Measurements from ENCODE around the gene ITGA11.

ITGA11 gene

DNA sequence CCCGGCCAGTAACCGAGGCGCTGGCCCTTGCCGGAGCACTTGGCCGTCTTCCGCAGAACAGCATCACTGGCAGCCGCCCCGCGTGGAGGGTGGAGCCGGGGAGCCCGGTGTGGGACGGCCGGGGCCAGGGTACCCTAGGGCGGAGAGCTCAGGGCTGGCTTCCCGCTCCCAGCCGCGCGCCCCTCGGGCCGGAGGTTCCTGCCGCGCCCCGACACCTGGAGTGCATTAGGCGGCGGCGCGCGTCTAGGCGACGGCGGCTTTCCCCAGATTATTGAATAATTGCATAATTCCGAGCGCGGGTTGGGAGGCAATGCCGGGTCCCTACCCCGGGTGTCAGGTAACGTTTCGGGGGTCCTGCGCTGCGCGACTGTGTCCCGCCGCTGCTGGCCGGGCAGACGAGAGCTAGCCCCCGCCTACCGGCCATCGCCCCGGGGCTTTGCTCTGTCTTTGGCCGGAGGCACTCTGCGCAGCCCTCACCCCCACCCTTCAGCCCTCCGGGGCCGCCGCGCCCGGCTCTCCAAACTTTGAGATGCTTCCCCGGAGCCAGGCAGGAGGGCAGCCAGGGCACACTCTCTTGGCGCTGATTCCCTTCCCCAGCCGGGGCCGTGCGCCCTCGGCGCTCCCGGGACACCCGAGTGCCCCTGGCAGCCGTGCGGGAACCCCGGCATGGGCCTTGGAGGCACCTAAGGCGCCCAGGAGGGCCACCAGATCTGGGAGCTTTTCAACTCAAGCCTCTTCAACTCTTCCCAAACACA, 749 bp downstream of the ITGA11 start:
- DNase-seq (ENCODE audit: low spot score), result peak; percentile 76
- Histone ChIP-seq H3K4me3 (peak overlapping the region; percentile 71), H3K27ac (peak overlapping the region; percentile 50 to 84)
- TF ChIP-seq, protein P1, sequence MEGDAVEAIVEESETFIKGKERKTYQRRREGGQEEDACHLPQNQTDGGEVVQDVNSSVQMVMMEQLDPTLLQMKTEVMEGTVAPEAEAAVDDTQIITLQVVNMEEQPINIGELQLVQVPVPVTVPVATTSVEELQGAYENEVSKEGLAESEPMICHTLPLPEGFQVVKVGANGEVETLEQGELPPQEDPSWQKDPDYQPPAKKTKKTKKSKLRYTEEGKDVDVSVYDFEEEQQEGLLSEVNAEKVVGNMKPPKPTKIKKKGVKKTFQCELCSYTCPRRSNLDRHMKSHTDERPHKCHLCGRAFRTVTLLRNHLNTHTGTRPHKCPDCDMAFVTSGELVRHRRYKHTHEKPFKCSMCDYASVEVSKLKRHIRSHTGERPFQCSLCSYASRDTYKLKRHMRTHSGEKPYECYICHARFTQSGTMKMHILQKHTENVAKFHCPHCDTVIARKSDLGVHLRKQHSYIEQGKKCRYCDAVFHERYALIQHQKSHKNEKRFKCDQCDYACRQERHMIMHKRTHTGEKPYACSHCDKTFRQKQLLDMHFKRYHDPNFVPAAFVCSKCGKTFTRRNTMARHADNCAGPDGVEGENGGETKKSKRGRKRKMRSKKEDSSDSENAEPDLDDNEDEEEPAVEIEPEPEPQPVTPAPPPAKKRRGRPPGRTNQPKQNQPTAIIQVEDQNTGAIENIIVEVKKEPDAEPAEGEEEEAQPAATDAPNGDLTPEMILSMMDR (IDR thresholded peaks at IDR 0.05), result no peak

DNA sequence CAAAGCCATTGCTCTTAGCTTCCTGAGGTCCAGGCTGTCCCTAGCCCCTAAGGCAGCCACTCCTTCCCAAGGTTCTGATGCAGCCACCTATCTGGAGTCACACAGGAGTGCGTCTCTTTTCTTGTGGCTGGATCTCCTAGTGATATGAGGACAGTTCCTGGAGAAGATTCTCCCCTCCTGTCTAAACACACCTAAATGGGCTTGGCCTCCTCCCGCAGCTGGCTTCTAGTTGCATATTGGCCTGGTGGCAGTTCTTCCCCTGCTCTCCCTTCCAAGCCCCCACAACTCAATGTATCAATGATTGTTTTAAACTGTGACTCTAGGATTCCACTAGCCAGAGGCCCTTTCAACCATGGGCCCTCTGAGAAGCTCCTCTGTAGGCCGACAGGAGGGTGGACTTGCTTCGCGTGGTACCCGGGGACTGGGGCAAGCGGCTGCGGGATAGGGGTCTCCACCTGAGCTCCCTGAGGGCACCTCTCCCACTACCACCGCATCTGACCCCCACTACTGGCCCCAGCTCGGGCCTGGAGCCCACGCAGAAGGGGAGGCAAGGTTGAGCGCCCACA, 1.4 kb downstream of the ITGA11 start:
- H3K27ac ChIP-seq, result peak overlapping the region; percentile 50 to 84
- TF ChIP-seq, protein P1 (IDR thresholded peaks at IDR 0.05), result no peak
- DNase-seq (ENCODE audit: low spot score), result no peak
- H3K4me3 ChIP-seq, result peak overlapping the region; percentile 71

DNA sequence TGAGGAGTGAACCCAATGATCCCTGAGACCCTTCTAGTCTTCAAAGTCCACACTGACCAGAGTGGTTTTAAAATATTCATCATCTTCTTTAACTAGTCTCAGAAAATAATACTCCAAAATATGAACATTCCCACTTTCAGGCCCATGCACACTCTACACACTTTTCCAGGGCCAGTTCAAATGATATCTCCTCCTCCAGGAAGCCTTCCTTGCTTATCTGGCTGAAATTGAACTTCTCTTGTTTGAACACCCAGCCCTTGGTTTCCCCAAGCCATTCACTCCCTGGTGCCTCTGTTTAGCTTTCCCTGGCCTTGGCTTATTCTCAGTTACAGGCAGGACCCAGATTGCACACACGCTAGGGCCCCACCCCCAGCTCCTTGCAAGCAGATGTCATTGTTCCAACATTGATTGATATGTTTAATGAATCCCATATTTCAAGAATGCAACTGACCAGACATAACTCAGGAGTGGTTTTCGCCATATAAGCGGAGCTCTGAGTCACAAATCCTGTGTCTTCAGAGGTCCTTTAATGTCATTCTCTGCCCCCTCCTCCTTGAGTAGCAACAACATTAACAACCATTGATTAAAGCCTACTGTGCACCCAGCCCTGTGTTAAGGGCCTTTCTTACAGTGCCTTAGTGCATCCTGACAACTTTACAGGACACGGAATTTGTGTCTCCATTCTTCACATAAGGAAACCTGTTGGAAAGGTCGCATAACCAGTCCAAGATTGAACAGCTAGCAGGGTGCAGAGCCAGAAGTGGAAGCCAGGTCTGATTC, 2.1 kb downstream of the ITGA11 start:
- H3K4me3 ChIP-seq, result peak overlapping the region; percentile 71
- DNase-seq (ENCODE audit: low spot score), result peak; percentile 59
- H3K27ac ChIP-seq, result peak overlapping the region in 1 of 2 donors; percentile 84
- TF ChIP-seq, protein P1 (IDR thresholded peaks at IDR 0.05), result no peak

DNA sequence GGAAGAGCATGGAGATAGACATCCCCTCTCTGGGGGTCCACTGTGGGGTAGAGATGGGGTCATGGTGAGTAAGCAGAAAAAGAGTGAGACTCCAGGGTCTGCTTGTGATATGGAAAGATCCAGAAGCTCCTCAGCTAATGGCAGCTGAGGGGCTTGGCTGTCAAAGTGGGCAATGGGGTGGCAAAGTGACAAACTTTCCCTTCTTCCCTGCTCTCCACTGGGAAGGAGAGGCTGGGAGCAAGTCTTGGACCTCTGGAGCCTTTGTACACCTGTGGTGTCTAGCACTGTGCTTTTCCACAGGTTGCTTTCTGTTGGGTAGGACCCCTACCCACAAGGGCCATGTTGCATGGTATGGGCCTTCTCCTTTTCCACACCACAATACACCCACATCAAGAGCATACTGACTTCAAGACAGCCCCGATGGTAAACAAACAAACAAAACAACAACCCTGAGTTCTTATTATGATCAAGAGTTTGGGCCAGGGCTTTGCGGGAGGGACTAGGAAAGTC, 3.5 kb downstream of the ITGA11 start:
- peak overlapping the region in 1 of 2 donors; percentile 13 for H3K27ac ChIP-seq
- peak; percentile 52 for DNase-seq (ENCODE audit: low spot score)

DNA sequence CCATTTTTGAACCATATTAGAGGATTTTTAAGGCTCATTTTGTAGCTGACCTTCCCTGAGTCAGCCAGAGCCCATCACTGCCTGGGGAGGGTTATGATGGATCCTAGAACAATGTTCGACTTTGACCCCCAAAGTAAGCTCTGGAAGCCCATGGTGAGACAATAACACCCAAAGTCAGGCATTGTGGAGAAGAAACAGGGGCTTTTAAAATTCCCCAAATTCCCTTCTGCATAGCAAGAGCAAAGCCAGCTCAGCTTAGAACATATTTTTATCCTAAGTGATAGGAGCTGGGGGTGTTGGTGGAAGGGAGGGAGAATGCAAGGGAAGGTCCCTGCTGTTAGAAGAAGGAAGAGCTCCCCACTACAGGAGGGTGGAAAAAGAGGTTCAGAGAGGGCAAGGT, 4.0 kb downstream of the ITGA11 start:
- Histone ChIP-seq H3K27ac (peak overlapping the region in 1 of 2 donors; percentile 13), H3K4me3 (no peak overlapping the region)
- TF ChIP-seq, protein P1 (IDR thresholded peaks at IDR 0.05), result no peak
- no peak for DNase-seq (ENCODE audit: low spot score)

More for the DNA sequence above, 3.5 kb downstream of the ITGA11 start:
- TF ChIP-seq, protein P1 (IDR thresholded peaks at IDR 0.05), result no peak
- no peak overlapping the region for H3K4me3 ChIP-seq

DNA sequence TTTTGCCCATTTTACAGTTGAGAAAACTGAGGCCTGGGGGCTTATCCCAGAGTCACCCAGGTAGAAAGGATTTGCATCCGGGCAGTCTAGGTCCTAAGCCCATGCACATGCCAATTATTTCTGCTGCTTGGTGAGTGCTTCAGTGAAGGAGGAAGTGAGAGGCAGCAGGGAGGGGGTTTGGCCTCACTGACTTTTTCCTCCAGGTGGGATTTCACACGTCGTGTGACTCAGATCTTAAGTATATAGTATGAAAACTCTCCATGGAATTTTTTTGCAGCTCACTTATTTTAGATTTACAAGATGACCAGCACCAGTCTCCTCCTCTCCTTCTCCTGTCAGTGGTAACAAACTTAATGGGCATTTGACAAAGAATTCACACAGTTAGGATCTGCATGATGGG, 4.6 kb downstream of the ITGA11 start:
- Histone ChIP-seq H3K4me3 (no peak overlapping the region), H3K27ac (peak overlapping the region in 1 of 2 donors; percentile 13)
- TF ChIP-seq, protein P1 (IDR thresholded peaks at IDR 0.05), result no peak
- DNase-seq (ENCODE audit: low spot score), result no peak
